ENCODE results near the gene PYCR2.

Gene PYCR2

DNA sequence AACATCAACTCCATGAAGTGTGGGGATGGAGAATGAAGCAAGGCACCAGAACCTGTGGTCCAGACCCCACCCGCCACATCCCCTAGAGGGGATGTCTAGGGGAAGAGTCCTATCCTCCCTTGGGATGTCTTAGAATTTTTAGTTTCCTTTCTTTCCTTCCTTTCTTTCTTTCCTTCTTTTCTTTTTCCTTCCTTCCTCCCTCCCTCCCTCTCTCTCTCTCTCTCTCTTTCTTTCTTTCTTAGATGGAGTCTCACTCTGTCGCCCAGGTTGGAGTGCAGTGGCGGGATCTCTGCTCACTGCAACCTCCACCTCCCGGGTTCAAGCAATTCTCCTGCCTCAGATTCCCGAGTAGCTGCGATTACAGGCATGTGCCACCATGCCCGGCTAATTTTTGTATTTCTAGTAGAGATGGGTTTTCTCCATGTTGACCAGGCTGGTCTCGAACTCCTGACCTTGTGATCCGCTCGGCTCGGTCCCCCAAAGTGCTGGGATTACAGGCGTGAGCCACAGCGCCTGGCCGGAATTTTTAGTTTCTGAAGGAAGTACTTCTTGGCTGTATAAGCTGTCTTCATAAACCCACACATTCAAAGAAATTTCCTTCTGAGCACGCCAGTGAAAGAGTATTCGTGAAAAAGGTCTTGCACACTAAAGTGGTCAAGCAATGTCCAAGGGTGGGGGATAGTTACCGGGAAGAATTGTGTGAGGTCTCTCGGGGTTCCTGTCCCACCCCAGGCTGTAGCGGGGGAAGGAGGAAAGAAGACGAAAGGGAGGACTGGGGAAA is 37.8 kb upstream of the PYCR2 start:
- Histone ChIP-seq H3K9me3 (ENCODE audit: insufficient read depth, low read depth, low read length) (no peaks in the 10 kb centered on the region), H3K27ac (ENCODE audit: low read depth, low read length) (no peak overlapping the region), H2AFZ (ENCODE audit: insufficient read depth, low read length, poor library complexity) (no peak overlapping the region), H2BK12ac (ENCODE audit: low read length) (no peak overlapping the region), H3K4me3 (ENCODE audit: low read depth, low read length) (no peak overlapping the region), H2BK5ac (ENCODE audit: low read depth, low read length, poor library complexity) (no peak overlapping the region), H3K79me2 (ENCODE audit: control insufficient read depth, insufficient read depth, low read length, poor library complexity) (no peaks in the 10 kb centered on the region), H3K27me3 (ENCODE audit: insufficient read depth, low read length) (no peaks in the 10 kb centered on the region), H3K9ac (ENCODE audit: low read length) (no peak overlapping the region), H2BK120ac (ENCODE audit: insufficient read depth, low read length, poor library complexity) (no peak overlapping the region), H3K18ac (ENCODE audit: low read length) (no peak overlapping the region), H3K4me2 (ENCODE audit: low read length) (no peak overlapping the region), H3K4ac (ENCODE audit: low read depth, low read length) (no peak overlapping the region), H3K4me1 (ENCODE audit: control insufficient read depth in 1 of 2, insufficient read depth in 2 of 2, low read length in 2 of 2) (no peaks in the 10 kb centered on the region), H4K8ac (ENCODE audit: low read depth, low read length) (no peak overlapping the region), H3K79me1 (ENCODE audit: low read length) (no peaks in the 10 kb centered on the region), H2AK5ac (ENCODE audit: low read length) (no peak overlapping the region), H3K23ac (ENCODE audit: low read length) (no peak overlapping the region), H3K14ac (ENCODE audit: low read length) (no peak overlapping the region), H4K91ac (ENCODE audit: low read depth, low read length) (no peak overlapping the region), H3K36me3 (ENCODE audit: control insufficient read depth in 1 of 2, insufficient read depth in 2 of 2, low read length in 2 of 2) (no peaks in the 10 kb centered on the region), H4K12ac (ENCODE audit: low read depth, low read length) (no peak overlapping the region)
- WGBS (ENCODE audit: extremely low coverage, insufficient coverage, insufficient read length): no CpG with 5 or more reads among the region's 20 CpGs
- DNase-seq: no peak

DNA sequence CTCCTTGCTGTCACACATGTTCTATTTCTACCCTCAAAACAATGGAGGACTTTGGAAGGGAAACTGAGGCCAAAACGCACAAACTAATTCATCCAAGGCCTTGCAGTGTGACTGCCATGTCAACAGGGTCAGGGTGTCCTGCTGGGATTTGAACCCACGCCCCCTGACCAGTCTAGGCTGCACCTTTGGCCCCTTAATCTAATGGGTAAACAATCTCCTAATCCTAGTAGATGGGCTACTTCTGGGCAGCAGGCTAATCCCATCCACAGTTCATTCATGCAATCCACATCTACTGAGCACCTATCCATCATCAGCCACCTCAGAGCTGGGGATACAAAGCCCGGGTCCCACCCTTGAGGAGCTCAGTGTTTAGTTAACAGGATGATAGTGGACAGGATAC is 34.0 kb upstream of the PYCR2 start:
- Histone ChIP-seq H4K8ac (ENCODE audit: low read depth, low read length) (no peak overlapping the region), H3K4me2 (ENCODE audit: low read length) (no peak overlapping the region), H3K9ac (ENCODE audit: low read length) (no peak overlapping the region), H4K12ac (ENCODE audit: low read depth, low read length) (no peak overlapping the region), H3K36me3 (ENCODE audit: control insufficient read depth in 1 of 2, insufficient read depth in 2 of 2, low read length in 2 of 2) (no peaks in the 10 kb centered on the region), H4K91ac (ENCODE audit: low read depth, low read length) (no peak overlapping the region), H3K27ac (ENCODE audit: low read depth, low read length) (no peak overlapping the region), H3K27me3 (ENCODE audit: insufficient read depth, low read length) (no peaks in the 10 kb centered on the region), H2BK5ac (ENCODE audit: low read depth, low read length, poor library complexity) (no peak overlapping the region), H2BK12ac (ENCODE audit: low read length) (no peak overlapping the region), H3K9me3 (ENCODE audit: insufficient read depth, low read depth, low read length) (no peaks in the 10 kb centered on the region), H2BK120ac (ENCODE audit: insufficient read depth, low read length, poor library complexity) (no peak overlapping the region), H3K14ac (ENCODE audit: low read length) (no peak overlapping the region), H3K18ac (ENCODE audit: low read length) (no peak overlapping the region), H3K23ac (ENCODE audit: low read length) (no peak overlapping the region), H3K4me3 (ENCODE audit: low read depth, low read length) (no peak overlapping the region), H3K79me2 (ENCODE audit: control insufficient read depth, insufficient read depth, low read length, poor library complexity) (no peaks in the 10 kb centered on the region), H3K79me1 (ENCODE audit: low read length) (no peaks in the 10 kb centered on the region), H2AK5ac (ENCODE audit: low read length) (no peak overlapping the region), H2AFZ (ENCODE audit: insufficient read depth, low read length, poor library complexity) (no peak overlapping the region), H3K4ac (ENCODE audit: low read depth, low read length) (no peak overlapping the region), H3K4me1 (ENCODE audit: control insufficient read depth in 1 of 2, insufficient read depth in 2 of 2, low read length in 2 of 2) (no peaks in the 10 kb centered on the region)
- DNase-seq: no peak
- no CpG with 5 or more reads among the region's 3 CpGs for WGBS (ENCODE audit: extremely low coverage, insufficient coverage, insufficient read length)

- Histone ChIP-seq H3K23ac (ENCODE audit: low read length) (no peak overlapping the region), H3K27me3 (ENCODE audit: insufficient read depth, low read length) (no peaks in the 10 kb centered on the region), H3K79me2 (ENCODE audit: control insufficient read depth, insufficient read depth, low read length, poor library complexity) (no peaks in the 10 kb centered on the region), H2BK5ac (ENCODE audit: low read depth, low read length, poor library complexity) (no peak overlapping the region), H4K91ac (ENCODE audit: low read depth, low read length) (no peak overlapping the region), H3K4me1 (ENCODE audit: control insufficient read depth in 1 of 2, insufficient read depth in 2 of 2, low read length in 2 of 2) (no peaks in the 10 kb centered on the region), H2BK120ac (ENCODE audit: insufficient read depth, low read length, poor library complexity) (no peak overlapping the region), H3K18ac (ENCODE audit: low read length) (no peak overlapping the region), H3K9ac (ENCODE audit: low read length) (peak overlapping the region; percentile 54), H4K12ac (ENCODE audit: low read depth, low read length) (no peak overlapping the region), H2AFZ (ENCODE audit: insufficient read depth, low read length, poor library complexity) (no peak overlapping the region), H3K4me3 (ENCODE audit: low read depth, low read length) (no peak overlapping the region), H2AK5ac (ENCODE audit: low read length) (no peak overlapping the region), H4K8ac (ENCODE audit: low read depth, low read length) (no peak overlapping the region), H3K36me3 (ENCODE audit: control insufficient read depth in 1 of 2, insufficient read depth in 2 of 2, low read length in 2 of 2) (no peaks in the 10 kb centered on the region), H3K4ac (ENCODE audit: low read depth, low read length) (no peak overlapping the region), H3K9me3 (ENCODE audit: insufficient read depth, low read depth, low read length) (no peaks in the 10 kb centered on the region), H2BK12ac (ENCODE audit: low read length) (no peak overlapping the region), H3K27ac (ENCODE audit: low read depth, low read length) (no peak overlapping the region), H3K4me2 (ENCODE audit: low read length) (no peak overlapping the region), H3K79me1 (ENCODE audit: low read length) (no peaks in the 10 kb centered on the region), H3K14ac (ENCODE audit: low read length) (no peak overlapping the region)
- WGBS (ENCODE audit: extremely low coverage, insufficient coverage, insufficient read length): no CpG with 5 or more reads among the region's 1 CpG
- DNase-seq: no peak
Measured at GRCh38 chr1:225954753-225955152, 30.7 kb upstream of the PYCR2 start.

DNA sequence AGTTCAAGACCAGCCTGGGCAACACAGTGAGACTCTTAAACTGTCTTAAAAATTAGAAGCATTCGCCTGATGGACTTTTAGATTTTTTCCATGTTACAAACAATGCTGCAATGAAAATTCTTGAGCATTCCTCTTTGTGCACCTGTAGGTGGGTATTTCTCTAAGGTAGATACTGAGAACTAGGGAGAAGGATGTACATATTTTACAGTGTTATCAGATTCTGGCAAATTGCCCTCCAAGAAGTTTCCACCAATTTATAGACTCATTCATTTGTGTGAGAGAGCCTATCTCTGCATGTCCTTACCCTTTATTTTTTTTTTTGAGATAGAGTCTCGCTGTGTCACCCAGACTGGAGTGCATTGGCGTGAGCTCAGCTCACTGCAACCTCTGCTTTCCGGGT is 29.3 kb upstream of the PYCR2 start:
- Histone ChIP-seq H3K14ac (ENCODE audit: low read length) (no peak overlapping the region), H2AFZ (ENCODE audit: insufficient read depth, low read length, poor library complexity) (no peak overlapping the region), H2BK5ac (ENCODE audit: low read depth, low read length, poor library complexity) (no peak overlapping the region), H3K4me1 (ENCODE audit: control insufficient read depth in 1 of 2, insufficient read depth in 2 of 2, low read length in 2 of 2) (no peaks in the 10 kb centered on the region), H3K27ac (ENCODE audit: low read depth, low read length) (no peak overlapping the region), H3K79me1 (ENCODE audit: low read length) (no peaks in the 10 kb centered on the region), H3K4ac (ENCODE audit: low read depth, low read length) (no peak overlapping the region), H3K36me3 (ENCODE audit: control insufficient read depth in 1 of 2, insufficient read depth in 2 of 2, low read length in 2 of 2) (no peaks in the 10 kb centered on the region), H3K23ac (ENCODE audit: low read length) (no peak overlapping the region), H3K27me3 (ENCODE audit: insufficient read depth, low read length) (no peaks in the 10 kb centered on the region), H4K12ac (ENCODE audit: low read depth, low read length) (no peak overlapping the region), H3K9ac (ENCODE audit: low read length) (no peak overlapping the region), H2BK120ac (ENCODE audit: insufficient read depth, low read length, poor library complexity) (no peak overlapping the region), H2BK12ac (ENCODE audit: low read length) (no peak overlapping the region), H3K4me2 (ENCODE audit: low read length) (no peak overlapping the region), H3K79me2 (ENCODE audit: control insufficient read depth, insufficient read depth, low read length, poor library complexity) (no peaks in the 10 kb centered on the region), H2AK5ac (ENCODE audit: low read length) (no peak overlapping the region), H4K8ac (ENCODE audit: low read depth, low read length) (no peak overlapping the region), H3K18ac (ENCODE audit: low read length) (no peak overlapping the region), H3K4me3 (ENCODE audit: low read depth, low read length) (no peak overlapping the region), H4K91ac (ENCODE audit: low read depth, low read length) (no peak overlapping the region), H3K9me3 (ENCODE audit: insufficient read depth, low read depth, low read length) (no peaks in the 10 kb centered on the region)
- WGBS (ENCODE audit: extremely low coverage, insufficient coverage, insufficient read length): no CpG with 5 or more reads among the region's 4 CpGs
- peak; percentile 32 to 85 for DNase-seq
